PC-3 (cell line): ENCODE results near the gene P4HB. TPM values are rescaled to one million over a fixed set of nuclear protein-coding genes. Genes with fewer than 3 reads are reported as not detected.
"Not testable (repeated sequence)": the region's sequence is repeated elsewhere in the genome, so short reads cannot be mapped to it uniquely, and the experiment has no call there.

Experiments used
- ATAC-seq: fragments of 200-7000 bp; cut with Tn5 transposase; 2 replicates; pipeline ENCODE4 v1.9.1; 2020; ENCODE audit warnings: mild to moderate bottlenecking, moderate library complexity
- BruUV-seq: library from RNA; stranded (reverse); fragments of 400-500 nt; replicated peaks from 2 replicates; lab custom pipeline; 2021; lab: Mats Ljungman, UMichigan
- CTCF ChIA-PET: fragments of 300-600 bp; sonication (Branson Sonifier 250); formaldehyde crosslinking; loops from one replicate; lab custom pipeline; 2022; ENCODE audit warnings: antibody characterized with exemption; lab: Charles Lee
- POLR2A ChIA-PET: fragments of 300-600 bp; sonication (Branson Sonifier 250); formaldehyde crosslinking; loops from one replicate; lab custom pipeline; 2022; ENCODE audit warnings: antibody characterized with exemption; ENCODE audit not compliant: unreplicated experiment; lab: Charles Lee
- DNase-seq: peaks from one replicate; pipeline ENCODE4 v3.0.0-alpha.2; 2015
- H2AFZ ChIP-seq: fragments of 300-600 bp; sonication (generic); 2 replicates; pipeline ENCODE4 v1.6.0; 2016; ENCODE audit warnings: antibody characterized with exemption, low read length
- H3F3A ChIP-seq: fragments of 300-600 bp; sonication (generic); one replicate; pipeline ENCODE4 v1.6.0; 2017; ENCODE audit warnings: antibody characterized with exemption, low read length, control low read depth, mild to moderate bottlenecking; ENCODE audit not compliant: unreplicated experiment
- H3K27ac ChIP-seq: fragments of 300-600 bp; sonication (generic); 2 replicates; pipeline ENCODE4 v1.5.1; 2016; ENCODE audit warnings: mild to moderate bottlenecking, low read length
- H3K27me3 ChIP-seq: fragments of 300-600 bp; sonication (generic); 2 replicates; pipeline ENCODE4 v1.6.1; 2016; ENCODE audit warnings: low read length, mixed read lengths
- H3K36me3 ChIP-seq: fragments of 300-600 bp; sonication (generic); 2 replicates; pipeline ENCODE4 v1.6.1; 2016; ENCODE audit warnings: low read depth, mixed run types, low read length, mixed read lengths
- H3K4me1 ChIP-seq: fragments of 300-600 bp; sonication (generic); 2 replicates; pipeline ENCODE4 v1.5.1; 2016; ENCODE audit warnings: low read length; ENCODE audit not compliant: insufficient read depth
- H3K4me2 ChIP-seq: fragments of 300-600 bp; sonication (generic); 2 replicates; pipeline ENCODE4 v1.6.0; 2016; ENCODE audit warnings: low read length
- H3K4me3 ChIP-seq: fragments of 300-600 bp; sonication (generic); 2 replicates; pipeline ENCODE4 v1.5.1; 2016; ENCODE audit warnings: mild to moderate bottlenecking, low read length, mixed read lengths
- H3K79me2 ChIP-seq: fragments of 300-600 bp; sonication (generic); 2 replicates; pipeline ENCODE4 v1.6.1; 2017; ENCODE audit warnings: low read length, mixed read lengths
- H3K9ac ChIP-seq: fragments of 300-600 bp; sonication (generic); 2 replicates; pipeline ENCODE4 v1.6.0; 2016; ENCODE audit warnings: mild to moderate bottlenecking, low read length
- H3K9me2 ChIP-seq: fragments of 300-600 bp; sonication (generic); replicated peaks from 2 replicates; pipeline ENCODE4 v1.6.1; 2016; ENCODE audit warnings: mixed run types, low read length, mixed read lengths
- H3K9me3 ChIP-seq: fragments of 300-600 bp; sonication (generic); 2 replicates; pipeline ENCODE4 v1.6.1; 2016; ENCODE audit warnings: low read length, mixed read lengths
- H4K20me1 ChIP-seq: fragments of 300-600 bp; sonication (generic); 2 replicates; pipeline ENCODE4 v1.6.1; 2016; ENCODE audit warnings: low read length, mixed read lengths
- EZH2 ChIP-seq: fragments of 300-600 bp; sonication (generic); IDR thresholded peaks from one replicate; pipeline ENCODE4 v1.6.1; 2017; ENCODE audit warnings: antibody characterized with exemption, mild to moderate bottlenecking, low read length; ENCODE audit not compliant: unreplicated experiment
- EZH2phosphoT487 ChIP-seq: fragments of 300-600 bp; sonication (generic); IDR thresholded peaks from 2 replicates; pipeline ENCODE4 v1.6.1; 2018; ENCODE audit warnings: mild to moderate bottlenecking, antibody characterized with exemption, low read length, borderline replicate concordance
- intact Hi-C: fragments of 100-400 bp; cut with micrococcal nuclease; formaldehyde crosslinking; loops from 2 replicates; pipeline ENCODE4 v1.9.0; 2023
- total RNA-seq: library from RNA; depleted of rRNA; stranded (reverse); fragments of >200 nt; gene quantifications from 2 replicates; pipeline ENCODE4 v1.2.3, GENCODE V29; 2014
- TF ChIP-seq, protein P1 (sequence below): fragments of 300-600 bp; sonication (generic); conservative IDR thresholded peaks from 2 replicates; pipeline ENCODE4 v1.5.1; 2017; ENCODE audit warnings: antibody characterized with exemption, low read depth, mild to moderate bottlenecking, low read length

Gene P4HB
- total RNA-seq, 1 experiment from 2014 or later, result 1,089 TPM

DNA sequence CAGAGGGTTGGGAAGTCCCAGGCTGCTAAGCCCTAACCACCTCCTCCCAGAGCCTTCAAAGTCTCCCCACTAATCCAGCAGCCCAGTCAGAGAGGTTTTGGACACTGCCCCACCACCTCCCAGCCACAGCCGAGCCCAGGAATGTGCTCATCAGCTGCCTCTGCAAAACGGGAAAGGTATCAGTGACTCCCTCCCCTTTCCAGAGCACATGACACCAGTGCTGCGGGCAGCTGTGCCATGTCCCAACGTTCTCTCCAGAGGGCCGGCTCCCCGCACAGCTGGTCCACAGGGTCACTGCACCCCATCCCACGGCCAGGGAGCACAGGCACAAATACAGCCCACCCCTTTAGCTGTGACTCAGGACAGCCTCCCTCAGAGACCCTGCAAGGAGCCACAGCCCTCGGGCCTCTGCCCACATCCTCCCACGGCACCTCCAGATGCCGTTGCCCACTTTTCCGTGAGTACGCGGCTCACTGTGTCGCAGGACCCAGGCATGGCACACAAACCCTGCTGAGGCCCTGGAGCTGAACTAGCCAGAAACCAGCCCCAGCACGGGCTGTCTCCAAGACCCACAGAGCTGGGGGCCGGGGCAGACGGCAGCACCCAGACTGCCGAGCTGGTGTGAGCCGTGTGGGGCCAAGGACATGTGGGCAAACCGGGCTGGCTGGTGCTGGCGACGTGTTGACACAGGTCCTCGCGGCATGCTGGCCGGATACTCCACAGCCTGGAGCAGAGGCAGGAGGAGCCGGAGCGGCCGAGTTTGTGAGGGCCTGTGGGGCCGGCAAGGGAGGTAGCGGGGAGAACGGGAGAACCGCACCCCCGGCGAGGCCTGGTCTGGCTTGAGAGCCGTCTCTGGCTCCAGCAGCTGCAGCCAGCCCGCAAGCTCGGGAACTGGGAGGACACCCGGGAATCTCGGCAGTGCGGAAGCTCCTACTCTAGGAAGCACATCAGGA lies 19.2 kb downstream of the P4HB start:
- POLR2A ChIA-PET, result no interaction called here
- no peaks in the 10 kb centered on the region for H3K9me2 ChIP-seq
- no peaks in the 10 kb centered on the region for H3K27me3 ChIP-seq
- DNase-seq (no peak), ATAC-seq (peak; percentile 14)
- no peak overlapping the region for H3K4me2 ChIP-seq
- H4K20me1 ChIP-seq, result no peaks in the 10 kb centered on the region
- BruUV-seq, result no TSS peak
- no peaks in the 10 kb centered on the region for H3K4me1 ChIP-seq
- peaks cover 31% of the 10 kb centered on the region for H3K36me3 ChIP-seq
- no peaks in the 10 kb centered on the region for H3K79me2 ChIP-seq
- no peaks in the 10 kb centered on the region for H3K9me3 ChIP-seq
- H3K9ac ChIP-seq, result no peak overlapping the region
- no peaks in the 10 kb centered on the region for H3F3A ChIP-seq
- H3K4me3 ChIP-seq, result no peak overlapping the region
- intact Hi-C loops, result no loop called here
- H2AFZ ChIP-seq, result no peak overlapping the region
- no peak overlapping the region for H3K27ac ChIP-seq
- CTCF ChIA-PET, result no interaction called here
- TF ChIP-seq, protein P1, sequence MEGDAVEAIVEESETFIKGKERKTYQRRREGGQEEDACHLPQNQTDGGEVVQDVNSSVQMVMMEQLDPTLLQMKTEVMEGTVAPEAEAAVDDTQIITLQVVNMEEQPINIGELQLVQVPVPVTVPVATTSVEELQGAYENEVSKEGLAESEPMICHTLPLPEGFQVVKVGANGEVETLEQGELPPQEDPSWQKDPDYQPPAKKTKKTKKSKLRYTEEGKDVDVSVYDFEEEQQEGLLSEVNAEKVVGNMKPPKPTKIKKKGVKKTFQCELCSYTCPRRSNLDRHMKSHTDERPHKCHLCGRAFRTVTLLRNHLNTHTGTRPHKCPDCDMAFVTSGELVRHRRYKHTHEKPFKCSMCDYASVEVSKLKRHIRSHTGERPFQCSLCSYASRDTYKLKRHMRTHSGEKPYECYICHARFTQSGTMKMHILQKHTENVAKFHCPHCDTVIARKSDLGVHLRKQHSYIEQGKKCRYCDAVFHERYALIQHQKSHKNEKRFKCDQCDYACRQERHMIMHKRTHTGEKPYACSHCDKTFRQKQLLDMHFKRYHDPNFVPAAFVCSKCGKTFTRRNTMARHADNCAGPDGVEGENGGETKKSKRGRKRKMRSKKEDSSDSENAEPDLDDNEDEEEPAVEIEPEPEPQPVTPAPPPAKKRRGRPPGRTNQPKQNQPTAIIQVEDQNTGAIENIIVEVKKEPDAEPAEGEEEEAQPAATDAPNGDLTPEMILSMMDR, result no peak
- TF ChIP-seq EZH2 (no peak), EZH2phosphoT487 (no peak)

DNA sequence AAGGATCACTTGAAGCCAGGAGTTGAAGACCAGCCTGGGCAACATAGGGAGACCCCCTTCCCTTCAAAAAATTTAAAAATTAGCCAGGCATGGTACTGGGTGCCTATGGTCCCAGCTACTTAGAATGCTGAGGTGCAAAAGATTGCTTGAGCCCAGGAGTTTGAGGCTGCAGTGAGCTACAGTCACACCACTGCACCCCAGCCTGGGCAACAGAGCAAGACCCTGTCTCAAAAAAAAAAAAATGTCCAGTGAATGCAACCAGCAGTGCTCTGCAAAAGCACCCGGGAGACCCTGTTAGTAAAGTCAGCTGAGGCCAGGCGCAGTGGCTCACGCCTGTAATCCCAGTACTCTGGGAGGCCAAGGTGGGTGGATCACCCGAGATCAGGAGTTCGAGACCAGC lies 20.3 kb downstream of the P4HB start:
- peaks cover 21% of the 10 kb centered on the region for H3K36me3 ChIP-seq
- H3K4me2 ChIP-seq, DNase-seq, H3K9me2 ChIP-seq, POLR2A ChIA-PET, H3K4me3 ChIP-seq, H3K27ac ChIP-seq, H3F3A ChIP-seq, CTCF ChIA-PET, H3K4me1 ChIP-seq, H4K20me1 ChIP-seq, H3K27me3 ChIP-seq, H2AFZ ChIP-seq, H3K9me3 ChIP-seq, intact Hi-C loops, H3K9ac ChIP-seq, BruUV-seq, ATAC-seq, H3K79me2 ChIP-seq: not testable (repeated sequence)

DNA sequence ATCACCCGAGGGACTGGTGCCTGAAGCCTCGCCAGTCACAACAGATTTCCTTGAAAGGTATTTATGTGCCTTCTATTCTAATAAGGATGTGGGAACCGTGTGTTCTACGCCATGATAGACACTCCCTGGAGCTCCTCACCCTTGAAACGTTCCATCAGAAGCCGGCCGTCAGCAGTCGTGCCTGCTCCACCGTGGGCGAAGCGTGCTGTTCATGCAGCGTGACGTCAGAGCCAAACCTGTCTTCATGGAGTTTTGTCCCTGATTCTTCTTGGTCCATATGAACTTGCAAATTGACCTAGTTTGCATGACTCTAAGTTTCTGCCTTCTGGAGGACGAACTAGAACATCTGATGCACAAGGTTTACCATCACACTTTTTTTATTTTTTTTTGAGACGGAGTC lies 21.0 kb downstream of the P4HB start:
- Histone ChIP-seq H4K20me1 (no peaks in the 10 kb centered on the region), H3K79me2 (no peaks in the 10 kb centered on the region), H3K36me3 (peaks cover 13% of the 10 kb centered on the region; the same call in 1 of the 2 replicates), H3K9ac (no peak overlapping the region), H3F3A (no peaks in the 10 kb centered on the region), H3K9me3 (no peaks in the 10 kb centered on the region), H3K9me2 (no peaks in the 10 kb centered on the region), H2AFZ (no peak overlapping the region), H3K27ac (no peak overlapping the region), H3K27me3 (no peaks in the 10 kb centered on the region), H3K4me2 (no peak overlapping the region), H3K4me3 (no peak overlapping the region), H3K4me1 (no peaks in the 10 kb centered on the region; the same call in 1 of the 2 replicates)
- no TSS peak for BruUV-seq
- ChIA-PET POLR2A (no interaction called here), CTCF (no interaction called here)
- no peak for TF ChIP-seq EZH2phosphoT487
- TF ChIP-seq EZH2, result no peak
- TF ChIP-seq, protein P1, result no peak
- intact Hi-C loops, result no loop called here
- ATAC-seq (no peak), DNase-seq (no peak)
